CD4-positive, alpha-beta memory T cell (primary cell): ENCODE measurements around the gene CAPRIN2. TPM values are rescaled to one million over a fixed set of nuclear protein-coding genes. Genes with fewer than 3 reads are reported as not detected.

ENCODE experiments used
- CTCF ChIA-PET: fragments of 350-600 bp; sonication (Branson Sonifier 250); formaldehyde crosslinking; loops from one replicate; lab custom pipeline; 2021; ENCODE audit warnings: inconsistent platforms; ENCODE audit not compliant: partially characterized antibody; lab: Charles Lee
- POLR2A ChIA-PET: fragments of 350-600 bp; sonication (Branson Sonifier 250); formaldehyde crosslinking; loops from one replicate; lab custom pipeline; 2021; ENCODE audit not compliant: partially characterized antibody; lab: Charles Lee
- DNase-seq, 5 donors: peaks; one replicate each; pipeline versions ENCODE4 v3.0.0 to v3.0.0-alpha.2; 2020 to 2022; ENCODE audit warnings: mixed read lengths in 1 of 5
- H3K27ac ChIP-seq: one replicate; pipeline ENCODE4 v1.7.0; 2013; ENCODE audit warnings: low read depth, low read length
- H3K27me3 ChIP-seq: 2 replicates; pipeline ENCODE4 v1.7.0; 2013; ENCODE audit warnings: mild to moderate bottlenecking, low read length, moderate library complexity; ENCODE audit not compliant: insufficient read depth
- H3K36me3 ChIP-seq: 2 replicates; pipeline ENCODE4 v1.7.0; 2013; ENCODE audit warnings: mild to moderate bottlenecking, low read length, moderate library complexity; ENCODE audit not compliant: insufficient read depth
- H3K4me1 ChIP-seq: 2 replicates; pipeline ENCODE4 v1.7.0; 2013; ENCODE audit warnings: mild to moderate bottlenecking, low read length, moderate library complexity; ENCODE audit not compliant: insufficient read depth
- H3K4me3 ChIP-seq, 2 donors: one replicate each; pipeline ENCODE4 v1.7.0; 2013; ENCODE audit warnings: low read length in 2 of 2, mild to moderate bottlenecking in 1 of 2
- H3K9me3 ChIP-seq, 2 donors: one replicate each; pipeline ENCODE4 v1.7.0; 2013; ENCODE audit warnings: low read length in 2 of 2, control low read depth in 1 of 2; ENCODE audit not compliant: control insufficient read depth in 1 of 2
- H3K27ac Mint-ChIP-seq, 7 donors: one replicate each; pipeline ENCODE4 v1.8.0; 2020 to 2021; ENCODE audit warnings: mixed read lengths in 7 of 7, mild to moderate bottlenecking in 6 of 7, inconsistent platforms in 3 of 7, moderate library complexity in 3 of 7
- H3K27me3 Mint-ChIP-seq, 2 donors: one replicate each; pipeline ENCODE4 v1.8.0; 2020 to 2021; ENCODE audit warnings: mixed read lengths in 2 of 2
- H3K36me3 Mint-ChIP-seq, 2 donors: one replicate each; pipeline ENCODE4 v1.8.0; 2020 to 2021; ENCODE audit warnings: mixed read lengths in 2 of 2, inconsistent platforms in 1 of 2, mild to moderate bottlenecking in 1 of 2
- H3K4me1 Mint-ChIP-seq, 4 donors: one replicate each; pipeline ENCODE4 v1.8.0; 2020 to 2021; ENCODE audit warnings: mixed read lengths in 4 of 4, mild to moderate bottlenecking in 1 of 4
- H3K4me3 Mint-ChIP-seq, 8 donors: one replicate each; pipeline ENCODE4 v1.8.0; 2020 to 2021; ENCODE audit warnings: mixed read lengths in 8 of 8, mild to moderate bottlenecking in 7 of 8, moderate library complexity in 6 of 8, inconsistent platforms in 3 of 8
- H3K9me3 Mint-ChIP-seq, 8 donors: one replicate each; pipeline ENCODE4 v1.8.0; 2020 to 2021; ENCODE audit warnings: mixed read lengths in 8 of 8, mild to moderate bottlenecking in 5 of 8, inconsistent platforms in 3 of 8, moderate library complexity in 1 of 8
- intact Hi-C: fragments of 100-400 bp; cut with micrococcal nuclease; formaldehyde crosslinking; loops from one replicate; pipeline ENCODE4 v1.15.1; 2023
- polyA plus RNA-seq, 2 donors: library from polyadenylated mRNA; unstranded; fragments of 300-500 nt; fragmentation: Illumina TruSeq; gene quantifications; one replicate each; pipeline ENCODE4 v1.2.3, GENCODE V29; 2021
- total RNA-seq, 2 experiments: library from RNA; stranded (reverse); gene quantifications; one replicate each; pipeline ENCODE4 v1.2.3, GENCODE V29; 2021

Gene CAPRIN2
- total and polyA plus RNA-seq, 4 experiments from 2014 or later: 4.5 to 47.0 (median 25.8) TPM

DNA sequence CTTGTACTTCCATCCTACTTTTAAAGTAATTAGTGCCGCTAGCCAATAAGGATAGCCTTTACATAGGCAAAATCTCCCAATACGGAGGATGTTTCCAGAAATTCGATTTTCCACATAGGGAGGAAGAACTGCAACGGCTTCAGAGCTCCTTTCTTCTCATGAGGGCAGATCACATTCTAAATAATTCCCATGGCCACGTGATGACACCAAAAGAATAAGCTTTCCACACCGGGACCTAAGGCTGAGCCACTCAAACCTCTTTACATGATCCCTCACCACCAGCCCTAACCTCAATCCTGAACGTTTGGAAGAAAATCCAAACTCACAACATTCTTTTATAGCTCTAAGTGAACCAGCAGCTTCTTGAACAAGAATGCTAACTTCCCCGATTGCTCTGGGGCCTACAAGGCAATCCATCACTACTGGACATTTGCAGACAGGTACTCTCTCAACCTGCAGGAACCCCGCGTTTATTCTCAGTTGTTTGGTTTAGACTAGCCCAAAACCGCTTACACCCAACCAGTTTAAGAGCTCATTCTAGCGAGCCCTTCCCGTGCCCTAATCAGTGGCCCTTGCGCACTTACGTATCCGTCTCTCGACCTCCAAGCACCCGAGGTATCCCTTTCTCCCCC lies 884 bp downstream of the CAPRIN2 start:
- Mint-ChIP-seq H3K9me3 (no peaks in the 10 kb centered on the region), H3K27ac (peak overlapping the region; percentile 89 to 95 (median 94)), H3K4me1 (peaks cover 27 to 58% (median 44%) of the 10 kb centered on the region in 4 donors), H3K36me3 (peaks cover 8 to 11% of the 10 kb centered on the region in 2 donors), H3K27me3 (no peaks in the 10 kb centered on the region), H3K4me3 (peak overlapping the region; percentile 94 to 98 (median 96))
- intact Hi-C loops: loop anchor here (1.0 to 10.0 kb wide), 4 partner anchors 59 to 1589 kb away; partner anchors contain the start of gene IPO8
- no peaks in the 10 kb centered on the region for H3K27me3 ChIP-seq
- CTCF ChIA-PET: interaction anchor here (0.7 to 2.2 kb wide), 9 partner anchors 11 to 94 kb away, joined by 3 to 6 read pairs (median 3); partner anchors contain the start of gene IPO8
- no peaks in the 10 kb centered on the region for H3K36me3 ChIP-seq
- H3K4me1 ChIP-seq: peaks cover 20% of the 10 kb centered on the region
- no peak for DNase-seq
- POLR2A ChIA-PET: interaction anchor here (0.8 to 3.8 kb wide), 7 partner anchors 9 to 1925 kb away, joined by 3 to 43 read pairs (median 3); partner anchors contain the start of genes DNM1L and IPO8
- no peaks in the 10 kb centered on the region for H3K9me3 ChIP-seq
- peak overlapping the region; percentile 45 to 60 for H3K4me3 ChIP-seq
- H3K27ac ChIP-seq: peak overlapping the region; percentile 67

DNA sequence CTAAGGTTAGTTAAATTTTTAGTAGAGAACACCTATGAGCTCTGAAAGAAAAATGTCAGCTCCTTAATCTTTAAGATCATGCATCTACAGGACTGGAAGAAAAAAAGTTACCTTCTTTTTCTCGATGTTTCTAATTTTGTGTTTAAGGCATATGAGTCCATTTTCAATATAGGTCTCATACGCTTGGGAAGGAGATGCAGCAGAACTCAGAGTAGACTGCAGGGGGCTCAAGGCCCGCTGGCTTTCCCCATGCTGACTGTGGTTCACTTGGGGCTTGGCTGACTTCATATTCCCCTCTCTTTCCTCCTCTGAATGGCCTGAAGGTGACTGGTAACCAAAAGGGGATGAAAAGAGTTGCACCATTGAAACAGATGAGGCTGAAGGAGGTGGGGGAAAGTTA lies 1.5 kb downstream of the CAPRIN2 start:
- intact Hi-C loops: loop anchor here (10.0 kb wide), 2 partner anchors 102 to 1588 kb away; no protein-coding TSS in a partner anchor
- H3K27ac Mint-ChIP-seq: peak overlapping the region in 4 of 7 donors; percentile 4 to 94 (median 90)
- no peaks in the 10 kb centered on the region for H3K27me3 ChIP-seq
- DNase-seq: peak in 2 of 5 donors; percentile 4 to 39
- peaks cover 11% of the 10 kb centered on the region in 2 donors for H3K36me3 Mint-ChIP-seq
- peaks cover 29 to 60% (median 47%) of the 10 kb centered on the region in 4 donors for H3K4me1 Mint-ChIP-seq
- no peak overlapping the region for H3K4me3 ChIP-seq
- H3K36me3 ChIP-seq: no peaks in the 10 kb centered on the region
- H3K4me3 Mint-ChIP-seq: peak overlapping the region in 7 of 8 donors; percentile 94 to 98 (median 96)
- H3K27me3 Mint-ChIP-seq: no peaks in the 10 kb centered on the region
- peaks cover 20% of the 10 kb centered on the region for H3K4me1 ChIP-seq
- H3K9me3 Mint-ChIP-seq: no peaks in the 10 kb centered on the region
- ChIA-PET CTCF (interaction anchor here (0.8 to 2.2 kb wide), 10 partner anchors 18 to 1235 kb away, joined by 3 to 6 read pairs (median 3); partner anchors contain the start of gene IPO8), POLR2A (interaction anchor here (0.8 to 3.8 kb wide), 6 partner anchors 9 to 98 kb away, joined by 3 to 43 read pairs (median 3); partner anchors contain the start of gene IPO8)
- H3K9me3 ChIP-seq: no peaks in the 10 kb centered on the region
- H3K27ac ChIP-seq: no peak overlapping the region

DNA sequence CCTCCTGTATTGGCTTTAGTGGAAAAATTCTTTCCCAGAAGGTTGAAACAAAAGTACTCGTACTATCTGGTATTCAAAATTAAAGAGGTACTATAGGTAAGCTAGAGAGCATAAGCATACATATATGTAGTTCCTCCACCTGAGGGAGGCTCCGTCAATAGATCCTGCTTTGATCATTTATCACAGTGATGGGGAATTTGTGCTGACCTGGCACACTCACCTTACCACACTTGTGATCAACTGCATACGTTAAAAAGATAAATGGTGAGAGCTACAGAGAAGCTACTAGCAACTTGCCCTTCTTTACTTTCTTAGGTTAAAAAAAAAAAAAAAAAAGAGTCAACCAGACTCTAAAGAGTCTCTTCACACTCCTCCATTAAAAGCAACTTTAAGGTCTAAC lies 2.5 kb downstream of the CAPRIN2 start:
- Histone ChIP-seq H3K9me3 (no peaks in the 10 kb centered on the region), H3K4me1 (peaks cover 20% of the 10 kb centered on the region), H3K36me3 (no peaks in the 10 kb centered on the region), H3K4me3 (no peak overlapping the region), H3K27ac (no peak overlapping the region), H3K27me3 (no peaks in the 10 kb centered on the region)
- DNase-seq: no peak
- ChIA-PET CTCF (interaction anchor here (1.0 to 1.2 kb wide), 3 partner anchors 17 to 1234 kb away, joined by 3 to 4 read pairs (median 3); no protein-coding TSS in a partner anchor), POLR2A (interaction anchor here (3.8 kb wide), 1 partner anchor 57 kb away, joined by 43 read pairs; the partner anchor contains the start of gene IPO8)
- intact Hi-C loops: loop anchor here (10.0 kb wide), 2 partner anchors 103 to 1587 kb away; no protein-coding TSS in a partner anchor
- Mint-ChIP-seq H3K27me3 (no peaks in the 10 kb centered on the region), H3K36me3 (peaks cover 16 to 18% of the 10 kb centered on the region in 2 donors), H3K27ac (no peak overlapping the region), H3K4me1 (peaks cover 36 to 64% (median 51%) of the 10 kb centered on the region in 4 donors), H3K9me3 (no peaks in the 10 kb centered on the region), H3K4me3 (peak overlapping the region in 1 of 8 donors; percentile 52)

DNA sequence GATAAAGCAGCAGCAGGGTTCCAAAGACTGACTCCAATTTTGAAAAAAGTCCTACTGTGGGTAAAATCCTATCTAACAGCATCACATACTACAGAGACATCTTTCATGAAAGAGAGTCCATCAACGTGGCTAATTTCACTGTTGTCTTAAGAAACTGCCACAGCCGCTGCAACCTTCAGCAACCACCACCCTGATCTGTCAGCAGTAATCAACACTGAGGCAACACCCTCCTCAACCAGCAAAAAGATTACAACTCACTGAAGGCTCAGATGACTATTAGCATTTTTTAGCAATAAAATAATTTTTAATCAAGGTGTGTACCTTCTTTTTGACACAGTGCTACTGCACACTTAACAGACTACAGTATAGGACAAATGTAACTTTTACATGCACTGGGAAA lies 6.6 kb downstream of the CAPRIN2 start:
- CTCF ChIA-PET: no interaction called here

DNA sequence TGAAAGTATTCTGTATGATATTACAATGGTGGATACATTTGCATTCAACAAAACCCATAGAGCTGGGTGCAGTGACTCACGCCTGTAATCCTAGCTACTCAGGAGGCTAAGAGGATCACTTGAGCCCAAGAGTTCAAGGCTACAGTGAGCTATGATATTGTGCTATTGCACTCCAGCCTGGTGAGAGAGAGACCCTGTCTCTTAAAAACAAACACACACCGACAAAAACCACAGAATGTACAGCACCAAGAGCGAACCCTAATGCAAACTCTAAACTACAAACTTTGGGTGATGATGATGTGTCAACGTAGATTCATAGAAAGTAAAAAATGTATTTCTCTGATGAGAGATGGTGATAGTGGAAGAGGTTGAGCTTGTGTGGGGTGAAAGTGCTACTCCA lies 8.6 kb downstream of the CAPRIN2 start:
- H3K36me3 ChIP-seq: no peaks in the 10 kb centered on the region
- H3K27ac ChIP-seq: no peak overlapping the region
- ChIA-PET POLR2A (no interaction called here), CTCF (no interaction called here)
- intact Hi-C loops: no loop called here
- Mint-ChIP-seq H3K36me3 (peaks cover 24 to 30% of the 10 kb centered on the region in 2 donors), H3K27ac (no peak overlapping the region), H3K27me3 (no peaks in the 10 kb centered on the region), H3K9me3 (no peaks in the 10 kb centered on the region), H3K4me1 (peaks cover 21 to 38% (median 25%) of the 10 kb centered on the region in 4 donors), H3K4me3 (no peak overlapping the region)
- no peak overlapping the region for H3K4me3 ChIP-seq
- H3K4me1 ChIP-seq: no peaks in the 10 kb centered on the region
- no peaks in the 10 kb centered on the region for H3K27me3 ChIP-seq
- DNase-seq: no peak
- H3K9me3 ChIP-seq: no peaks in the 10 kb centered on the region

More for the DNA sequence above, 6.6 kb downstream of the CAPRIN2 start:
- POLR2A ChIA-PET: no interaction called here
- no peak for DNase-seq
- Mint-ChIP-seq H3K4me1 (peaks cover 25 to 48% (median 30%) of the 10 kb centered on the region in 4 donors), H3K27ac (no peak overlapping the region), H3K4me3 (no peak overlapping the region), H3K27me3 (no peaks in the 10 kb centered on the region), H3K9me3 (no peaks in the 10 kb centered on the region), H3K36me3 (peaks cover 26 to 27% of the 10 kb centered on the region in 2 donors)
- Histone ChIP-seq H3K36me3 (no peaks in the 10 kb centered on the region), H3K9me3 (no peaks in the 10 kb centered on the region), H3K4me1 (peaks cover 10% of the 10 kb centered on the region), H3K27me3 (no peaks in the 10 kb centered on the region), H3K4me3 (no peak overlapping the region), H3K27ac (no peak overlapping the region)
- intact Hi-C loops: no loop called here

DNA sequence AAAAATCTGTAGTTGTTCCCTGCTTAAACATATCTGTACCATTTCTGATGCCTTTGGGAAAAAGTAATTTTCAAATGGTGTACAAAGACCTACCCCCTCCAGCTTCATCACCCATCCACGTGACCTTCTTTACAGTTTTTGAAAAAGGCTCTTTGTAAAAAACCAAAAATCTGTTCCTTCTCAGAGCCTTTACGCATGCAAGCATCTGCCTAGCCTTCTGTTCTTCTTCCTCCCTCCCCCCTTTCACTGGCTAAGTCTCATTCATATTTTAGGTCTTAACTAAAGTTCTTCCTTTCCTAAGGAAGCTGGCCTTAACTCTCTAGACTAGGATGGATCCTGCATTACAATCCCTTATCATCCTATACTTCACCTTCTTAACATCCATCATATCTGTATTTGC lies 10.4 kb downstream of the CAPRIN2 start:
- no peak overlapping the region for H3K4me3 ChIP-seq
- POLR2A ChIA-PET: interaction anchor here (0.8 kb wide), 1 partner anchor 9 kb away, joined by 3 read pairs; no protein-coding TSS in a partner anchor
- Mint-ChIP-seq H3K27me3 (no peaks in the 10 kb centered on the region), H3K27ac (no peak overlapping the region), H3K4me3 (no peak overlapping the region), H3K4me1 (peaks cover 7 to 21% (median 17%) of the 10 kb centered on the region in 4 donors), H3K36me3 (peaks cover 31 to 32% of the 10 kb centered on the region in 2 donors), H3K9me3 (no peaks in the 10 kb centered on the region)
- intact Hi-C loops: no loop called here
- no peak overlapping the region for H3K27ac ChIP-seq
- no peak for DNase-seq
- CTCF ChIA-PET: interaction anchor here (1.7 kb wide), 1 partner anchor 63 kb away, joined by 6 read pairs; no protein-coding TSS in a partner anchor
- no peaks in the 10 kb centered on the region for H3K4me1 ChIP-seq
- no peaks in the 10 kb centered on the region for H3K36me3 ChIP-seq
- no peaks in the 10 kb centered on the region for H3K27me3 ChIP-seq
- H3K9me3 ChIP-seq: no peaks in the 10 kb centered on the region

DNA sequence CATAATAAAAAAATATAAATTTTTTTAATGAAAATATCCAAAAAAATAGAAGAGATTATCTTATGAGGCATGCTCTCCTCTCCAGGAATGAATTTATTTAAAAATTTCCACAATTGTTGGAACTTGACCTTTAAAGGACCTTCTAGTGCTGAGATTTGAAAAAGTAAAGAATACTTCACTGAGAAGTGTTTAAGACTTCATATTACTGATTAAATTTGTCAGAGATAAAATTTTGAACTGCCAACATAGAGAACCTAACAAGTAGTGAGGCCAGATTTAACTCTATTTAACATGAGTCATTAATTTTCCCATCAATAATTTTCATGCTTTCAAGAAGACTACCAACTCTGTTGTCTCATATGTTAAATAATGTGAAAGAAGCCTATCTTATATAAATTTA lies 14.5 kb downstream of the CAPRIN2 start:
- no peaks in the 10 kb centered on the region for H3K9me3 ChIP-seq
- H3K4me3 ChIP-seq: no peak overlapping the region
- Mint-ChIP-seq H3K36me3 (peaks cover 35 to 41% of the 10 kb centered on the region in 2 donors), H3K27me3 (no peaks in the 10 kb centered on the region), H3K4me1 (peaks cover 0 to 7% (median 2%) of the 10 kb centered on the region in 4 donors), H3K9me3 (no peaks in the 10 kb centered on the region), H3K27ac (no peak overlapping the region), H3K4me3 (no peak overlapping the region)
- H3K27me3 ChIP-seq: no peaks in the 10 kb centered on the region
- no peaks in the 10 kb centered on the region for H3K4me1 ChIP-seq
- intact Hi-C loops: no loop called here
- DNase-seq: no peak
- ChIA-PET POLR2A (no interaction called here), CTCF (no interaction called here)
- no peaks in the 10 kb centered on the region for H3K36me3 ChIP-seq
- H3K27ac ChIP-seq: no peak overlapping the region
